HG02678 (cell line): Measurements from ENCODE around the gene PDE9A.

Experiments
- ATAC-seq: cut with Tn5 transposase; IDR thresholded peaks from one replicate; pipeline ENCODE4 v1.9.1; 2021; ENCODE audit warnings: mild to moderate bottlenecking, moderate library complexity; ENCODE audit not compliant: unreplicated experiment

PDE9A gene

GRCh38 chr21:42655796-42656770 lies 2.7 kb downstream of the PDE9A start:
- no peak for ATAC-seq

GRCh38 chr21:42656872-42657271 lies 3.5 kb downstream of the PDE9A start:
- ATAC-seq, result no peak

DNA sequence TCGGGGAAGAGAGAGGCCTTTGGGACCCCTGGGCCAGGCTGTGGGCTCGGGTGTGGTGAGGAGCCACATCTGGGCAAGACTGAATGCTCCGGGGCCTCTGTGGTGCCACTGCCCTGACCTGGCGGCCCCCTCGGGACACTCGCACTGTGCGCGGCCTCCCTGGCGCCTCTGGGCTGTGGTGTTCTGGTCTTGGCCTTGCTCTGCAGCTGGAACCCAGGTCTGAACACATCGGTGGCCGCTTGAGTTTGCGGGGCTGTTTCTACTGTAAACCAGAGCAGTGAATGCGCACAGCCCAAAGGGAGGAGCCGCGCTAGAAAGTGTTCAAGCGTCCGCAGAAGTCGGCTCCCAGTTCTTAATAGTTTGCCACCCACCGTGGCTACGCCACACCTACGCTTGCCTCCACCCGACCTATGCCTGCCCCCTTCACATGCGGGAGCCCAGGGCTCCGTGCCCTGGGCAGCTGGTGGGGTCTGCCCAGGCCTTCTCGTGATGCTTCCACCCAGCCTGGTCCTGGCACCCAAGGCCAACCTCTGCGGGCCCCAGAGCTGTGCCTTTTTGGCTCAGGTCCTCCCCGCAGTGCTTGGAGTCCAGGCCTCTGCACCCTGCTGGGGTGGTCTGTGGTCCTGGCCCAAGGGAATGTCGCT lies 4.4 kb downstream of the PDE9A start:
- no peak for ATAC-seq

DNA sequence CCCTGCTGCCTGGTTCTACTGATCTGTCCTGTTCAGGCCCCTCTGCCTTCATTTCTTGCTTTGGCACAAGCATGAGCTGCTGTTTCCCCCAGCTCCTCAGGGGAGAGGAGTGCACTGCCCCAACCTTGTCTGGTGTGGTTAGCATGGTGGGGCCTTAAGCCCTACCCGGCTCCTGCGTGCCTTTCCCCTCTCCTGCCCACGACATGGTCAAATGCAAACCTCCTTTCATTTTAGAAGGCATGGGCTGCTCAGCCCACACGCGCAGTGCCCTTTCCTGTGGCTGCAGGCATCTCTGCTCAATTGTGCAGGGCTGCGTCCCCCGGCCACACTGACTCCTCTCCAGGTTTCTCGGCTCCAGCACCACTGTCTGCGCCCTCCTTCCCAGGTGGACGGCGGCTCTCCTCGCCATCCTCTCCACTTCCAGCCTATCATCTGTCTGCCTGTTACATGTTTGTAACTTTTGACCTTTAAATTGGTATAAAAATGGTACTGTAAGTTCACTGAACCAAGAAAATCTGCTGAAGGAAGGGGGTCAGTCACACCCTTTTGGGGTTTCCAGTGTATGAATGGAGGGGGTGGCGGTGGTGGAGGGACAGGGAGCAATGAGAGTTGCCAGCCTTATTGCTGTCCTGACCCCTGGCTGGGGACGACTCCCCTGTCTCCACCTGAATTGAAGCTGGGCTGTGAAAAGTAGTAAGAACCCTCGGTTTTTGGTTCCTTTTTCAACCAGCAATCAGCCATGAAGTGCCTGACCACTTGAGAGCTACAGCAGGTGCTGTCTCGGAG lies 5.1 kb downstream of the PDE9A start:
- no peak for ATAC-seq

DNA sequence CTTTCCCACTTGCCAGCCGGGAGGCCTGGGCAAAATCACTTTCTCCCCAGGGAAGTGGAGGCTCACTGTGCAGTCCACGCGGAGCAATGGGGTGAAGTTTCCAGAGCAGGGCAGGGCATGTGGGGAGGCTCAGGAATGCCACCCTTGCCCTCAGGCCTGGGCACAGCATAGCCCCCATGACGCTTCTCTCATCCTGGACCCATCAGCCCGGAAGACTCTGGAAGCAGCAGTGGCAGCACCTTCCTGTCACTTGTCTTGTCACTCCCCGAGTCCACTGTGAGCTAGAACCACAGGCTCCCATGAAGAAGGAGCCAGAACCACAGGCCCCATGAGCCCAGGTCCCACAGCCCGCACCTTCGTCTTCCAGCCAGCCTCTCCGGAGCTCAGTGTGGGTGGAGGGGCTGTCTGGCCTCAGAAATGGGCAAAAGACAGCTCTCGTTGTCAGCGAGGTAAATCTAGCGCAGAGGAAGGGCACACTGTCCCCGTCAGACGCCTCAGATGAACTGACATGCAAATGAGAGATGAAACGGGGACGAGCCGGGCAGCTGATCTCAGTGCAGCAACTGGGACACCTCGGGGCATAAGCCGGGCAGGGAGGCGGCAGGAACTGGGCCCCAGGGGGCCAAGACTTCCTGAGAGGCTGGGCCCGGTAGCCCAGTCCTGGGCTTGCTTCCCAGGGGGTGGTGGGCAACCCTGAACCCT lies 6.1 kb downstream of the PDE9A start:
- ATAC-seq, result no peak

DNA sequence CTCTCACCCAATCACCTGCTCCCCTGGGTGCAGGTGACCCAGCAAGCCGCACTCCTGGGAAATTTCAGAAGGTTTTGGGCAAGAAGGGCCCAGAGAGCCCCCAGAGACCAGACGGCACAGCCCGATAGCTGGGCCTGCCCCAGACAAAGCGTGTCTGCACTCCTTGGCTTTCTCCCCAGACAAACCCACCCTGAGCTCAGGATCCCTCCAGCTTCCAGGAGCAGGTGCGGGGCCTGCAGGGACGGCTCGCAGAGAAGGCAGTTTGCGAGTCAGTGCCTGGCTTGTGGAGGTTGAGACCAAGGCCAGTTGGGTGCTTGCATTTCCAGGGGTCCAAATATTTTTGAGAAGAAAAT lies 6.7 kb downstream of the PDE9A start:
- no peak for ATAC-seq

DNA sequence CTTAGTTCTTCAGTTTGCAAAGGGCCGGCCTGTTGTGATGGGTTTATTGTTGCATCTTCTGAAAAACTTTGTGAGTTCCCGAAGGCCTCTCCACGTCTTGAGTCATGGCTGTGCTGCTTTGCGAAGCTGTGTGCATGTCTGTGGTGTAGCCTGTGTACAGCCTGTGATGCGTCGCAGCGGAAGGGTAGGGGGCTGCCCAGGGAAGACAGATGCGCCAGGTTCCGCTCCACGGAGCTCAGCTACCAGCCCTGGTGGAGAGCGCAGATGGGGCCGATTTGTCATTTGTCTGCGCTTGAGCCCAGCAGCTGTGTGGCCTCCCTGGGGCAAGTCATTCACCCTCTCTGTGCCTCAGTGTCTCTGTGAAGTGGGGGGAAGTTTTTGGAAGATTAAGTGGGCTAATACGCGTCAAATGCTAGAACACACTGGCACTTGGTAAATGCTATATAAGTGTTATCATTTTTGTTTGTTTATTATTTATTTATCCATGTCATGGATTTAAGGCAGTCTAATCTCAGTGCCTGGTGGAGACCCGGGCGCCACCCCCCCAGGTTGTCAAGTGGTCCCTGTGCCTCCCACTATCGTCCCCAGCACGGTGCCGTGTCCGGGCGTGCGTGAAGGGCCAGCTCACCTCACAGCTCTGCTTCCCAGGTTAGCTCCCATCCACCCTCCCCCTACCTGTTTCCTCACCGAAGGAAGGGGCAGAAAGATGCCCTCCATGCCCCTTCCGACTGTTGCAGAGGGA lies 8.4 kb downstream of the PDE9A start:
- no peak for ATAC-seq

DNA sequence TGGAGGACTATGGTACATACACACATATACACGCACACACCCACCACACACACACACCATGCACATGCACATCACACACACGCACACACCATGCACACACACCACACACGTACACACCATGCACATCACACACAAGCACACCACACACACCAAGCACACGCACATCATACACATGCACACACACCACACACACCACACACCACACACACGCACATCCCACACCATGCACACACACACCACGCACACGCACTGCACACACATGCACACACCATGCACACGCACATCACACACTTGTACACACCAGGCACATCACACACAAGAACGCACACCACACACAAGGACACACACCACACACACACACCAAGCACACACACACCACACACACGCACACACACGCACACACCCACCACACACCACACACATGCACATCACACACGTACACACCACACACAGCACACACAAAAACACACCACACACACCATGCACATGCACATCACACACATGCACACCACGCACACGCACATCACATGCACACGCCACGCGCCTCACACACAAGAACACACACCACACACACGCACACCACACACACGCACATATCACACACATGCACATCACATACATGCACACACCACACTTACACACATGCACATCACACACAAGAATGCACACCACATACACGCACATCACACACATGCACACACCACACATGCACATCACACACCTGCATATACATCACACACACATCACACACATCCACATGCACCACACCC lies 9.2 kb downstream of the PDE9A start:
- no peak for ATAC-seq

DNA sequence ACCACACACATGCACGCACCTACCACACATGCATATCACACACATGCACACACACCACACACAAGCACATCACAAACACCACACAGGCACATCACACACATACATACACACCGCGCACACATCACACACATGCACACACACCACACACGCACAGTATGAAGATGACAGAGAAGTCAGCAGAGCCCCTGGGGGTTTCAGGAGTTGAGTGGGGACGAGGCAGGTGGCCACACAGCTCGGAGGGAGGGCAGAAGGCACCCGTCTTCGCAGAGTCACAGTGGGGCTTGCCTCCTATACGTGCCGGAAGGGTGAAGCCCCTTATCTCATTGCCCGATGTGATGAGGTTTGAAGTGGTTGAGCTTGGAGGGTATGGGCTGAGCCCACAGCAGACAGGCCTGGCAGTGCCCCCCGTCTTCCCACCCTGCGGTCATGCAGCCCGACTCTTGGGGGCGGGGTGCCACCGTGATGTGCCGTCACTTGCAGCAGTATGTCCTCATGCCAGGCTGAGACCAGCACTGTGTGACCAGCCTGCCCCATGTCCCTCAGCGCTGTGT lies 9.9 kb downstream of the PDE9A start:
- no peak for ATAC-seq

DNA sequence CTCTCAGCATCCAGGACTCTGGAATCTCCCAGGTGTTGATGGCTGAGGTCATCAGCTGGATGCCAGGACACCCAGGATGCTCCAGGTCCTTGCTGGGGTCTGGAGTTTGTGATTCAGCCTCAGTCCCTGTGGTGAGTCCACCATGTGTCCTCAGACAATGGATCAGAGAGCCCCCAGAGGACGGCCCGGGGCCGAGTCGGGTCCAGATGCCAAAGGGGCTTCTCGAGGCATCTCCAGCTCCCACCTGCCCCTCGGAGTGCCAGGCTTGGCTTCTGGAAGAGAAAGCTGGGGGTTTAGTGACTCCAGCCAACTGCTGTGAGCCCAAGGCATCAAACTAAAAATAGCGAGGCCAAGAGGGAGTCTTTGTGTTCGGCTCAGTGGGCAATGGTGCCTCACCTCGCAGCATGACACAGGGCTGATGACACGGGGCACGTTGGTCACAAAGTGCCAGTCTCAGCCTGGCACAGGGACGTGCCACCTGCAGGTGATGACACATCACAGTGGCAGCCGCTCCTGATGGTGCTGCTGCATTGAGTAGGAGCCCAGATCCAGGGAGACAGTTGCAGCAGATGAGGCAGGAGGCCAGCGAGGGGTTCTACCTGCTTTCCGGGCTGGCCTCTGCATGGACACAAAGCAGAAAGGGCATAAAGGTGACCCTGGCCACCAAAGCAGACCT lies 10.6 kb downstream of the PDE9A start:
- no peak for ATAC-seq

DNA sequence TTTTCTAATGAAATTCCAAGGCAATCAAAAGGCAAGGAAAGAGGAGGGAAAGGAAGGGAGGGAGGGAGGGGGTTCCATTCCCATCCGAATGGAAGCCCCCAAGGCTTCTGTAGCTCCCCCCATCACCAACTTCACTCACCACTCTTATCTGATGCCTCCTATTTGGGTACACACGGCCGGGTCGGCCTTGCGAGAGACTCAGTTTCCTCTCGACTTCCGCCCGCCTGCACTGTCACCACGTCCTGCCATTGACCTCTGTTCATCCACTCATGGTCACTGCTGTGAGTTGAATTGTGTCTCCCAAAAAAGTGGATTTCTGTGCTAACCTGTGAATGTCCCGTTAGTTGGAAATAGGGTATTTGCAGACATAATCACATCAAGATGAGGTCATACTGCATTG lies 11.2 kb downstream of the PDE9A start:
- ATAC-seq, result no peak

DNA sequence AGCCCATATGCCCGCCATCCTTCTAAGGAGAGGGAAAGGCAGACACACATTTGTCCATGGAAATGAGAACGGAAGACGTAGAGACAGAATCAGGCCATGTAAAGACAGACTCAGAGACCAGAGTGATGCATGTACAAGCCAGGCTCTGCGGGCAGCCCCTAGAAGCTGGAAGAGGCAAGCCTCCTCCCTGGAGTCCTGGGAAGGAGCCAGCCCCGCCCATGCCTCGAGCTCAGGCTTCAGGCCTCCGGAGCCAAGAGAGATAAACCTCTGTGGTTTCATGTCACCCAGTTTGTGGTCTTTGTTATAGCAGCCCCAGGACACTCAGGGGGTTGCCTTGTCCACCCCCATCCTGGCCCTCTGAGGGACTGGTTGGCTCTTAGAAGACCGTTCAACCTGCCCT lies 11.6 kb downstream of the PDE9A start:
- ATAC-seq, result no peak

DNA sequence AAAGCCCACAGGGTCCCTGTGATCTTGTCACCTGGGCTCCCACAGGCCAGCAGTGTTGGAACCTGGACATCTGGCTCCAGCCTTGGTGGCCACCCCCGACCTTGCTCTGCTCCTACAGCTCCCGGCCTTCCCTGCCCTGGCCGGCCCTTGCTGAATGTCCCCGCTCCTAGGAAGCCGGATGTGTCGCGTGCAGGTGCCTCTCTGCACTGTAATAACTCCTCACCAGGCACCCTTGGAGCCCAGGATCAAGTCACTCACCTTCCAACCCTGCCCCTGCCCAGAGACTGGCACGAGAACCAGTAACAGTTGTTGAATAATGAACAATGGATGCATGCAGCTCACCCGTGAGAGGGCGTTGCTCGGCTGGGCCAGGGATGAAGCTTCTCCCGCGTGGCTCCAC lies 12.1 kb downstream of the PDE9A start:
- no peak for ATAC-seq

DNA sequence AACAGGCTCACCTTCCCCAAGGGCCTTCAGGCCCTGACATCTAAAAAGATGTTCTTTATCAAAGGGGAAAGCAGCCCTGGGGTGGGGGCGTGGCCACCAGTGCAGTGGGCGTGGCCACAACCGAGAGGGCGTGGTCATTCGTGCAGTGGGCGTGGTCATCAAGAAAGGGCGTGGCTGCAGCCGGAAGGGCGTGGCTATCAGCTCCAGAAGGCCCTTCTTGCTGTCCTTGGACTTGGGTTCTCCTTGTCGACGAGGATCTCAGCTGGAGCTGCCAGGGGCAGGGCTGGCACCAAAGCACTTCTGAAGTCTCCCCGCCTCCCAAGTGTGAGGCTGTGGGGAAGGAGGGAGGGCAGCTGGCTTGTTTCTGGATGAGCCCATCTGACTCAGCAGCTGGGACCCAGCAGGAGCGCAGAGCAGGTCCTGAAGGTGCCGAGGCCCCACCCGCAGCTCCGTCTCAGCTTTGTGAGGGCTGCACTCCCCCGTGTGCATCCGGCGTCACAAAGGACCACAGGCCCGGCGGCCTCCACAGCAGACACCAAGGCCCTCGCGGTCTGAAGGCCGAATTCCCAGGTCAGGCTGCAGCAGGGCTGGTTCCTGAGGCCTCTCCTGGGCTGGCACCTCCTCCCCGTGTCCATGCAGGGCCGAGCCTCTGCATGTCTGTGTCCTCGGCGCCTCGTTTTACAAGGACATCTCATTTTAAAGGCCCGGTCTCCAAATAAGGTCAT lies 12.8 kb downstream of the PDE9A start:
- ATAC-seq, result no peak

GRCh38 chr21:42666925-42667324 lies 13.5 kb downstream of the PDE9A start:
- no peak for ATAC-seq

DNA sequence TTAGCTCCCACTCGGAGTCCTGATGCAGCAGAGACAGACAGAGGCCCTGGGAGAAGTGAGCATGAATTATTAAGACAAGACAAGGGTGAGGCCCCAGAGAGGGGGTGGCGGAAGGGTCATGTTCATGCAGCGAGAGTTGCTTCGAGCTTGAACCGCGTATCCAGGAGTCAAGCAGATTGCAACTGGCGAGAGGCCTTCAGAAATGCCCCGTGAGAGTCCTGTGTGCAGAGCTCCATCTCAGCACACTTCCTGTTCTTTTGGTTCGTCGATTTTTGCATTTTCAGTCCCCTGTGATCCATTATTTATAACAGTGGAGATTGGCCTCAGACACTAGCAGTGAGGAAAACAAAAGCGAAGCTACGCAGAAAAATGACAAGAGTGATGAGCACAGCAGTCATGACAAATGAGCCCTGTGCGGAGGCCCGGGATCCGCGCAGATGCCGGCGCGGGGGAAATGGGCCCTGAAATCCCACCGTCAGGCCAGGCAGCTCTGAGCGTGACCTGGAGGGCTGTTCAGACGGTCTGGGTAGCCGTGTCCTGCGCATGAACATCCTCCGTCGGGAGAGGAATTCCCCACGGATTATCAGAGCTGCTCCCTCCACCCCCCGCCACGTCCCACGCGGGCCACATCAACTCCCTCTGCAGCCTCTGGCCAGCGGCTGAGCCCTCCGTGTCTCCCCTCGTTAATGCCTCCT lies 15.0 kb downstream of the PDE9A start:
- no peak for ATAC-seq

- no peak for ATAC-seq
These were observed 15.6 kb downstream of the PDE9A start for GRCh38 chr21:42669041-42669440.
